Esophagus muscularis mucosa (tissue), 4 donors: Measurements from ENCODE around the gene TCAIM.
A peak's percentile ranks its signal among the peaks of the same experiment; 100 is the strongest.

Experiments used
- CTCF ChIP-seq, 3 experiments: fragments of 200-600 bp in 2 of 3; fragments of 450-650 bp in 1 of 3; sonication (generic) in 2 of 3; IDR thresholded peaks; one replicate each; pipeline ENCODE4 v1.5.1; 2017 to 2019; ENCODE audit warnings: antibody characterized with exemption in 3 of 3, mild to moderate bottlenecking in 2 of 3, moderate library complexity in 1 of 3
- EP300 ChIP-seq: sonication (generic); formaldehyde crosslinking; IDR thresholded peaks from one replicate; pipeline ENCODE4 v1.6.1; 2017; ENCODE audit warnings: antibody characterized with exemption
- POLR2A ChIP-seq: fragments of 450-650 bp; IDR thresholded peaks from one replicate; pipeline ENCODE4 v1.6.1; 2017; ENCODE audit warnings: antibody characterized with exemption, moderate library complexity, mild to moderate bottlenecking, low read depth
- POLR2AphosphoS5 ChIP-seq, 2 donors: sonication (generic); formaldehyde crosslinking; IDR thresholded peaks; one replicate each; pipeline ENCODE4 v1.6.1; 2017; ENCODE audit warnings: antibody characterized with exemption in 2 of 2

GRCh38 chr3:44439499-44440295, 101.1 kb downstream of the TCAIM start:
- TF ChIP-seq CTCF (IDR thresholded peaks at IDR 0.05) (no peak), POLR2A (no peak), POLR2AphosphoS5 (IDR thresholded peaks at IDR 0.05) (peak; percentile 77), EP300 (no peak)
